Effector memory CD4-positive, alpha-beta T cell (primary cell): Measurements from ENCODE around the gene TSPAN3.

ENCODE experiments used
- DNase-seq, 3 donors: peaks; one replicate each; pipeline ENCODE4 v3.0.0-alpha.2; 2020
- H3K27ac ChIP-seq: 2 replicates; pipeline ENCODE4 v1.7.0; 2013; ENCODE audit warnings: mild to moderate bottlenecking, low read length, moderate library complexity; ENCODE audit not compliant: insufficient read depth, poor library complexity, severe bottlenecking
- H3K27me3 ChIP-seq: replicated peaks from 2 replicates; pipeline ENCODE4 v1.7.0; 2013; ENCODE audit warnings: mild to moderate bottlenecking, low read length; ENCODE audit not compliant: insufficient read depth, control insufficient read depth, poor library complexity, severe bottlenecking
- H3K36me3 ChIP-seq: 2 replicates; pipeline ENCODE4 v1.7.0; 2013; ENCODE audit warnings: mild to moderate bottlenecking, low read length, moderate library complexity; ENCODE audit not compliant: control insufficient read depth, insufficient read depth
- H3K4me1 ChIP-seq: 2 replicates; pipeline ENCODE4 v1.7.0; 2013; ENCODE audit warnings: low read length, mild to moderate bottlenecking; ENCODE audit not compliant: control insufficient read depth, insufficient read depth, poor library complexity, severe bottlenecking
- H3K4me3 ChIP-seq: 2 replicates; pipeline ENCODE4 v1.7.0; 2013; ENCODE audit warnings: low read length, low read depth, mild to moderate bottlenecking; ENCODE audit not compliant: insufficient read depth, poor library complexity, severe bottlenecking
- H3K9me3 ChIP-seq: 2 replicates; pipeline ENCODE4 v1.7.0; 2013; ENCODE audit warnings: mild to moderate bottlenecking, low read length, moderate library complexity; ENCODE audit not compliant: control insufficient read depth

Gene TSPAN3

DNA sequence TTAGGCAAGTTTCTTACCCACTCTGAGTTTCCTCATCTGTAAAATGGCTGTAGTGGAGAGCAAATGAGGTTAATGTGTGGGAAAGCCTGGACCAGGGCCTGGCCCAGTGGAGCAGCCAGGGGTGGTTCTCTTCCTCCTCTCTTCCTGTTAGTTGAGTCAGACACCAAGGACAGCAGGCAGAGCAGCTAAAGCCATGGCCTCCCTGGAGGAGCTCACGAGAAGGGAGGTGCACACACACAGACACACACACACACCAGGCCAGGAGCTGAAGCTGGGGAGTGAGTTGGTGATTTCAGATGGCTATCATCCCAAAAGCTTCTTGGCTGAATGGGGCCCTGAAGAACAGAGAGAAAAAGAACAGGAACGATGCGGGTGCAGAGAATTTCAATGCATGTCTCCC lies 33.2 kb upstream of the TSPAN3 start:
- Histone ChIP-seq H3K27ac (no peak overlapping the region), H3K9me3 (no peaks in the 10 kb centered on the region), H3K36me3 (no peaks in the 10 kb centered on the region), H3K27me3 (no peaks in the 10 kb centered on the region), H3K4me3 (no peak overlapping the region), H3K4me1 (no peaks in the 10 kb centered on the region)
- no peak for DNase-seq

GRCh38 chr15:77099741-77100463 lies 29.0 kb upstream of the TSPAN3 start:
- H3K9me3 ChIP-seq = no peaks in the 10 kb centered on the region
- H3K27ac ChIP-seq = no peak overlapping the region
- no peaks in the 10 kb centered on the region for H3K27me3 ChIP-seq
- H3K36me3 ChIP-seq = no peaks in the 10 kb centered on the region
- DNase-seq = no peak
- H3K4me3 ChIP-seq = no peak overlapping the region
- no peaks in the 10 kb centered on the region for H3K4me1 ChIP-seq

- no peaks in the 10 kb centered on the region for H3K9me3 ChIP-seq
- H3K27ac ChIP-seq = no peak overlapping the region
- no peaks in the 10 kb centered on the region for H3K4me1 ChIP-seq
- no peaks in the 10 kb centered on the region for H3K27me3 ChIP-seq
- no peaks in the 10 kb centered on the region for H3K36me3 ChIP-seq
- H3K4me3 ChIP-seq = no peak overlapping the region
- no peak for DNase-seq
Observed at GRCh38 chr15:77098572-77098971, 27.7 kb upstream of the TSPAN3 start.

GRCh38 chr15:77097921-77098320 lies 27.0 kb upstream of the TSPAN3 start:
- H3K27me3 ChIP-seq = no peaks in the 10 kb centered on the region
- no peaks in the 10 kb centered on the region for H3K9me3 ChIP-seq
- no peaks in the 10 kb centered on the region for H3K36me3 ChIP-seq
- no peak overlapping the region for H3K4me3 ChIP-seq
- no peak overlapping the region for H3K27ac ChIP-seq
- H3K4me1 ChIP-seq = no peaks in the 10 kb centered on the region
- DNase-seq = no peak

- H3K27me3 ChIP-seq = no peaks in the 10 kb centered on the region
- H3K4me1 ChIP-seq = no peaks in the 10 kb centered on the region
- no peak overlapping the region for H3K4me3 ChIP-seq
- H3K36me3 ChIP-seq = no peaks in the 10 kb centered on the region
- no peak overlapping the region for H3K27ac ChIP-seq
- no peak for DNase-seq
- H3K9me3 ChIP-seq = no peaks in the 10 kb centered on the region
Observed at GRCh38 chr15:77097248-77097721, 26.4 kb upstream of the TSPAN3 start.

DNA sequence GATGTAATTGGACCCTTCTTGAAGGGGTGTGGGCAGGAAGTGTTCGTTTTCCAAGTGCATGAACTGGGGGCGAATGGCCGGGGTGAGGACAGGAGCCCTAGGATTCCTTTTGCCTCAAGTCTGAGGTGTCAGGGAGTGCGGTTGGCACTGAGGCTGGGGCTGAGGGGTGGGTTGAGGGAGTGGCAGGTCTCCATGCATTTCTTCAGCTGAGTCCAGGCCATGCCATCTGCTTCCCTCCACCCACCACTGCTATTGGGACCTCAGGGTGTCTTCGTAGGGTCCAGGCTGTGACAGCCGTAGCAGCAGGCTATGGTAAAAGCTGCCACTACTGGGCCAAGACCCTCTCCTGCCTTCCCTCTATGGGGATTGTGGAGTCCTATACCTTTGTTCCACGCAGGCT lies 25.6 kb upstream of the TSPAN3 start:
- Histone ChIP-seq H3K27me3 (no peaks in the 10 kb centered on the region), H3K9me3 (no peaks in the 10 kb centered on the region), H3K36me3 (no peaks in the 10 kb centered on the region), H3K4me1 (no peaks in the 10 kb centered on the region), H3K27ac (no peak overlapping the region), H3K4me3 (no peak overlapping the region)
- no peak for DNase-seq

GRCh38 chr15:77096138-77096537 lies 25.2 kb upstream of the TSPAN3 start:
- no peak overlapping the region for H3K27ac ChIP-seq
- H3K27me3 ChIP-seq = no peaks in the 10 kb centered on the region

GRCh38 chr15:77094397-77095030 lies 23.6 kb upstream of the TSPAN3 start:
- no peak for DNase-seq
- H3K36me3 ChIP-seq = no peaks in the 10 kb centered on the region
- H3K9me3 ChIP-seq = no peaks in the 10 kb centered on the region
- H3K4me3 ChIP-seq = no peak overlapping the region
- no peak overlapping the region for H3K27ac ChIP-seq
- H3K4me1 ChIP-seq = no peaks in the 10 kb centered on the region
- H3K27me3 ChIP-seq = no peaks in the 10 kb centered on the region

More at GRCh38 chr15:77096138-77096537, 25.2 kb upstream of the TSPAN3 start:
- no peak for DNase-seq
- H3K9me3 ChIP-seq = no peaks in the 10 kb centered on the region
- H3K36me3 ChIP-seq = no peaks in the 10 kb centered on the region
- H3K4me3 ChIP-seq = no peak overlapping the region
- H3K4me1 ChIP-seq = no peaks in the 10 kb centered on the region

GRCh38 chr15:77093436-77093835 lies 22.5 kb upstream of the TSPAN3 start:
- H3K4me3 ChIP-seq = no peak overlapping the region
- no peak for DNase-seq
- no peaks in the 10 kb centered on the region for H3K4me1 ChIP-seq
- H3K9me3 ChIP-seq = no peaks in the 10 kb centered on the region
- no peaks in the 10 kb centered on the region for H3K36me3 ChIP-seq
- H3K27me3 ChIP-seq = no peaks in the 10 kb centered on the region
- H3K27ac ChIP-seq = no peak overlapping the region

DNA sequence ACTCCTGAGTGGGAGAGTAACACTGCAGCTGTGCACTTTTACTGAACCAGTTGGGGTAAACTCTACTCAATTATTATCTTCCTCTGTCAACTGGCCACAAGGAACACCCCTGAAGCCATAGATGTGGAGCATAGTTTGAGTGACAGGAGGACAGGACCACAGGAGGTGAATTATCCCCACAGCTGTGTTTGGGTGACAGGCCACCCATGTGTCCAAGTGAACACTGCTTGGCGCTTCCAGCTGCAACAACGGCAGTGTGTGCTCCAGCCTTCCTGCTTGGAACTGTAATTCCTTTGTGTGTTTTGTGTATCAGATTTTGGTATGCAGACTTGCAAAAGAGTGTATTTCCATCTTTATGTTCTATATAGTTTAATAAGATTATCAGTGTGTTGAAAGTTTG lies 20.2 kb upstream of the TSPAN3 start:
- Histone ChIP-seq H3K4me3 (no peak overlapping the region), H3K4me1 (no peaks in the 10 kb centered on the region), H3K36me3 (no peaks in the 10 kb centered on the region), H3K27ac (no peak overlapping the region), H3K9me3 (no peaks in the 10 kb centered on the region), H3K27me3 (no peaks in the 10 kb centered on the region)
- DNase-seq = no peak
